GM18870 (cell line): ENCODE measurements around the gene IL10RB.
"Not testable (repeated sequence)": the region's sequence is repeated elsewhere in the genome, so short reads cannot be mapped to it uniquely, and the experiment has no call there.

ENCODE experiments used
- ATAC-seq: cut with Tn5 transposase; IDR thresholded peaks from one replicate; pipeline ENCODE4 v1.9.1; 2021; ENCODE audit warnings: moderate library complexity; ENCODE audit not compliant: unreplicated experiment

The IL10RB gene

DNA sequence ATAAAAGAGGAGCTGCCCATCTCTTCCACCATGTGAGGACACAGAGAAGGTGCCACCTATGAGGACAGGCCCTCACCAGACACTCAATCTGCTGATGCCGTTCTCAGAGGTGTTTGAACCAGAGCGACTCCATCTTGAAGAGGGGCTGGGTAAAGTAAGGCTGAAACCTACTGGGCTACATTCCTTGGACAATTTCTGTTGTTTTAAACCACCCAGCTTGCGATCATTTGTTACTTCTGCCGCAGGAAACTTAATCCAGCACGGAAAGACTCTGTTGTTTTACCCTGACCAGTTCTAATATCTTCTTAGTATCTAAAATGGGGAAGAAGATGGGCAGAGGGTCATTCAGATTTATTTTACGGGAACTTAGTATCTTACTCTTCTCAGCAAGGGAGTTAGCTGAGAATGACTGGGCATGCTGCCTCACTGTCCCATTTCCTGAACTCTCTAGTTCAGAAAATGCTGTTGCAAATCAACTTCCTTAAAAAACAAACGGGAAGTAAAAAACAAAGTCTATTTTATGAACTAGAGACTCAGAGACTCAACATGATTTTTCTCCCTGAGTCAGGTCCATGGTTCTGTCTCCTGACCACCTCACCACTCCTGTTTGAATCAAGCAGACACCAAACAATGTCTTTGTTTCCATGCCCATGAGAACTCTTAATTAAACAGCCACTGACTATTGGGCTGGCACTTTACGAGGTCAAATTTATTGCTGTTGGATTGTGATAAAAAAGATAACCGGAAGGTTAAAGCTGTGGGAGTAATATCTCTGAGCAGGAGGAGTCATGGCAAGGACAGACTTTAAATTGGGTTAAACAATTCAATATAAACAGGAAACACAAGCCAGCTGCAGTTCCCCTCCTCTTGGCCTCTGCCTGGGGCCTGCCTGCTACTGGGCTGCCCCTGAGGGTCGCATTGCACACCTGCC lies 34.8 kb downstream of the IL10RB start:
- ATAC-seq: no peak

DNA sequence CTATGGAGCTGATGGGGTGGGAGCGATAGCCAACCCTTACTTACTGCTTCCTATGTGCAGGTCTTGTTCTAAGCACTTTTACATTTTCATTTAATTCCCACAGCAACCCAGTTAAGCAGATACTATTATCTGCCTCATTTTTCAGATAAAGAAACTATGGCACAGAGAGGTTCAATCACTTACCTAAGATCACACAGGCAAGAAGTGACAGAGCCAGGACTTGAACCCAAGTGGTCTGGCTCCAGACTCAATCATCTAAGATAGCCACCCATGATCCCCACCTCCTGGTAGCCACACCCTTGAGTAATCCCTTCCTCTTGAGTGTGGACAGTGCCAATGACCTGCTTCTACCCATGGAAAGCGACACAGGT lies 35.5 kb downstream of the IL10RB start:
- ATAC-seq: no peak

DNA sequence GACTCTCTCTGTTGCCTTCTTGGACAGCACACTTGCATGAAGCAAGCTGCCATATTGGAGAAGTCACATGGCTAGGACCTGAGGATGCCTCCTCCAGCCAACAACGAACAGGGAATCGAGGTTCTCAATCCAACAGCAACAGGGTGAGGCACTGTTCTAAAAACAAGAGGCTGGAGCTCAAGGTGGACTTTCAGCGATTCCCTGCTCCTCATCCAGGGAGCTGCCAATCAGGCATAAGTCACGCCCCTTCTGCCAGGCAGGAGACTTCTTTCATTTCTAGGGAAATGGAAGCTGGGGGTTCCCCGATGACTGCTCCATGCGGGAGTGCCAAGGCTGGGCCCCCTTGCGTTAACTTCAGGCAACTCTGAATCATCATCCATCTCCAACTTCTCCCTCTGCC lies 35.9 kb downstream of the IL10RB start:
- ATAC-seq: no peak

DNA sequence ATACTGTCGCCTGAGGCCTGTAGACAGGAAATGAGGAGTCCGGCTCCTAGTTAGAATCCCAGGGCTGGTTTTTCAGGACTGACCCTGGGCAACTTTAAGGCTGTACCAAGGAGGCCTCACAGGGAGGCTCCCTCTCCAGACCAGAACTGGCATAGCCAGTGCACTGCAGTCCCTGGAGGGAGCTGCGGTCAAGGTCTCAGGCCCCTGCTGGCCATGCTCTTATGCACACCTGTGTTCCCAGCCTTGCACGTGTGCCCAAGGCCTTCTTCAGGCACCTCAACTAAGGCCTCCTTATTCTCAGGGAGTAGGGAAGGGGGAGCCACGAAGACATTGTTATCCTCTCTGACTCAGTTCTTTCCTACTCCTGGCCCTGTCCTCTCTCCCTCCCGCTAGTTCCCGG lies 36.6 kb downstream of the IL10RB start:
- no peak for ATAC-seq

DNA sequence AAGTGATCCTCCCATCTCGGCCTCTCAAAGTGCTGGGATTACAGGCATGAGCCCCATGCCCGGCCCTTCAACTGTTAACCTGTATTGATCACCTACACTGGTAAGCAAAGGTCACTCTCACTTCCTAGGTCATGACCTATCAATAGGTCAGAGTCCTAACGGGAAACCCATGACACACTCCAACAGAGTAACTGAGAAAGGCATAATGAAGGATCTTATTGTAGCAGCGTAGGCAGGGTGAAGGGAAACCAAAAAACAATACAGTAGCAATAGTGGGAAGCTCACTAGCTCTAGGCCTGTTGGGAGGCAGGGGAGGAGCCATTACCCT lies 39.1 kb downstream of the IL10RB start:
- ATAC-seq: no peak

DNA sequence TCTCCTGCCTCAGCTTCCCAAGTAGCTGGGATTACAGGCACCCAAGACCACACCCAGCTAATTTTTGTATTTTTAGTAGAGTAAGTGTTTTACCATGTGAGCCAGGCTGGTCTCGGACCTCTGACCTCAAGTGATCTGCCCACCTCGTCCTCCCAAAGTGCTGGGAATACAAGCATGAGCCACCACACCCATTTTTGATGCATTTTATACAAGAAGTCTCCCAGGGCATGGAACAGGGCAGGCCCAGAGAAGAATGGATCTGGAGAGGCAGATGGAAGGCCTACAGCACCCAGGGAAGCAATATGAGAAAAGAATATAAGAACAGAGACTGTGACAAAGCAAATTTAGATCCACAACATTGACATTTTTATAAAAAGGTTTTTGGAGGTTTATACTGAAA lies 39.8 kb downstream of the IL10RB start:
- no peak for ATAC-seq

DNA sequence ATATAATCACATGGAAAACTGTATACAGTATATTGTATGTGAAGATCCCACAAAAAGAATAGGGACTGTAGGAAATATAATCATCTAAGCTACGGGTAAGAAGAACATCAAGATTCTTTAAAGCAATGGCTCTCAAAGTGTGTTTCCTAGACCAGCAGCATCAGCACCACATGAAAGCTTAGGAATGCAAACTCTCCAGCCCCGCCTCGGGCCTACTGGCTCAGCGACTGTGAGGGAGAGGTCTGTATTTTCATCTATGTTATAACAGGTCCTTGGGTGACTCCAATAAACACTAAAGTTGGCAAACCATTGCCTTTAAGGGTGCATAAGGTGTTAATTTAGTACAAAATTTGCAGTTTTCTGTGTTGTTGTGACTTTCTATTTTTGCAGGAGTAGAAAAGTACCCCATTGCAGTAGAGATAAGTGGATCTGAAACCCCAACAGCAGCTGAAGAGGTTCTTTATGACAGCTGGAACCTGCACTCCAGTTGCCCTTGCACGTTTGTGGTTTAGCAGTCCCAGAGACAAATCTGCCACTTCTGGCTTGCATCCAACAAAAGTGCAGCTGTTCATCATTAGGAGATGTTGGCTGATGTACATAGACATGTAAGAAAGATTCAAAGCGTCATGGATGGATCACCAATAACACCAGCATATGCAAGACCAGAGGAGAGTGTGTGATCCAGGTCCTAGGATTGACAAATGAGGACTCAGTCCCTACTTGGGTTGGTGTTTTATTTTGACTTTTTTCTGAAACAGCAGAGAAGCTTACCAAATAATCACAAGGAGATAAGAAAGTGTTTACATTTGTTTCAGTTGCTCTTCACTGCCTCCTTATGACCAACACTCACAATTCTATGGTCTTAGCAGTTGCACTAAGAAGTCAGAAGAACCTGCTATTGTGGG lies 42.7 kb downstream of the IL10RB start:
- ATAC-seq: peak; percentile 76

DNA sequence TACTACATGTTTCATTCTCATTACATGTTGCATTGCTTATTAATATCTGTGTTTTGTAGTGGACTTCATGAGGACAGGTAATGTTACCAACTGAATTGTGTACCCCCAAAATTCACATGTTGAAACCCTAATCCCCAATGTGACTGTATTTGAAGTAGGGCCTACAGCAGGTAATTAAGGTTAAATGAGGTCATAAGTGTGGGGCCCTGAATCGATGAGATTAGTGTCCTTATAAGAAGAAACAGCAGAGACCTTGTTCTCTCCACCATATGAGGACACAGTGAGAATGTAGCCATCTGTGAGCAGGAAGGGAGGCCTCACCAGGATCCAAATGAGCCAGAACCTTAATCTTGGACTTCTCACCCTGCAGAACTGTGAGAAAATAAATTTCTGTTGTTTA lies 43.6 kb downstream of the IL10RB start:
- no peak for ATAC-seq

DNA sequence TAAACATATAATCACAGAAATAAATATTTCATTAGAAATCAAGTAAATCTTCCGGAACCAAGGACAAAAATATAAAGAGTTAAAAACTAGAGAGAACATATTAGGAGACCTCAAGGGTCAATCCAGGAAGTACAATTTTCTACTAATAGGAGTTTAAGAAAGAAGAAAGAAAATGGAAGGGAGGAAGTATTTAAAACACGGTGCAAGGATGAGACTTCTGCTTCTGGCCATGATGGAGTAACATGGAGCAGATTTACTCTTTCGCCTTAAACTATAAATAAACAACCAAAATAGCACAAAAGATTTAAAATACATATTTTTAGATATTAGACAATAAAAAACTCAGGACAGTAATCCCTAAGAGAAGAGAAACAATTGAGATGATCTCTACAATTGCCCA lies 46.0 kb downstream of the IL10RB start:
- no peak for ATAC-seq

GRCh38 chr21:33313183-33313582 lies 47.0 kb downstream of the IL10RB start:
- ATAC-seq: no peak

DNA sequence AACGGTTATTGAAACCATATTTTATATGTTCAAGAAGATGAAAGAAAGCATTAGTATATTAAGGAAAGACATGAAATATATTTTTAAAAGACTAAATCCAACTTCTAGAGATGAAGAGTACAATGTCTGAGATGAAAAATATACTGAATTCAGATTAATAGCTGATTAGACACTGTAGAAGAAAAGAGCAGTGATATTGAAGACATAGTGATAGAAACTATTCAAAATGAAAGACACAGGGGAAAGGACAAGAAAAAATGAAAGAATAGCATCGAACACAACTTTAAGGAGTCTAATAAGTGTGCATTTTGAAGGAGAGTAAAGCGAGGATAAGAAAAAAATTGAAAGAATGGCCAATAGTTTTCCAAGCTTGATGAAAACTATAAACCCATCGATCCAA lies 47.4 kb downstream of the IL10RB start:
- no peak for ATAC-seq

- no peak for ATAC-seq
These were observed 47.9 kb downstream of the IL10RB start for GRCh38 chr21:33314111-33314510.

- ATAC-seq: no peak
These were observed 50.0 kb downstream of the IL10RB start for GRCh38 chr21:33315946-33316710.

GRCh38 chr21:33317145-33317544 lies 51.0 kb downstream of the IL10RB start:
- no peak for ATAC-seq

- ATAC-seq: no peak
These were observed 51.8 kb downstream of the IL10RB start for GRCh38 chr21:33317786-33318486.

DNA sequence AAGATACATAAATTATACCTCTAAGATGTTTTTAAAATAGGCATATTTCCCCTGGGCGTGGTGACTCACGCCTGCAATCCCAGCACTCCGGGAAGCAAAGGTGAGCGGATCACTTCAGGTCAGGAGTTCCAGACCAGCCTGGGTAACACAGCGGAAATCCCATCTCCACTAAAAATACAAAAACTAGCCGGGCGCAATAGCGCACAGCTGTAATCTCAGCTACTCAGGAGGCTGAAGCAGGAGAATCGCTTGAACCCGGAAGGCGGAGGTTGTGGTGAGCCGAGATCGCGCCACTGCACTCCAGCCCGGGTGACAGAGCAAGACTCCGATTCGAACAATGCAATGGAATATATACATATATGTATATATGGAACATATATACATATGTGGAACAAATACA lies 54.8 kb downstream of the IL10RB start:
- not testable (repeated sequence) for ATAC-seq

GRCh38 chr21:33323610-33324009 lies 57.4 kb downstream of the IL10RB start:
- not testable (repeated sequence) for ATAC-seq

DNA sequence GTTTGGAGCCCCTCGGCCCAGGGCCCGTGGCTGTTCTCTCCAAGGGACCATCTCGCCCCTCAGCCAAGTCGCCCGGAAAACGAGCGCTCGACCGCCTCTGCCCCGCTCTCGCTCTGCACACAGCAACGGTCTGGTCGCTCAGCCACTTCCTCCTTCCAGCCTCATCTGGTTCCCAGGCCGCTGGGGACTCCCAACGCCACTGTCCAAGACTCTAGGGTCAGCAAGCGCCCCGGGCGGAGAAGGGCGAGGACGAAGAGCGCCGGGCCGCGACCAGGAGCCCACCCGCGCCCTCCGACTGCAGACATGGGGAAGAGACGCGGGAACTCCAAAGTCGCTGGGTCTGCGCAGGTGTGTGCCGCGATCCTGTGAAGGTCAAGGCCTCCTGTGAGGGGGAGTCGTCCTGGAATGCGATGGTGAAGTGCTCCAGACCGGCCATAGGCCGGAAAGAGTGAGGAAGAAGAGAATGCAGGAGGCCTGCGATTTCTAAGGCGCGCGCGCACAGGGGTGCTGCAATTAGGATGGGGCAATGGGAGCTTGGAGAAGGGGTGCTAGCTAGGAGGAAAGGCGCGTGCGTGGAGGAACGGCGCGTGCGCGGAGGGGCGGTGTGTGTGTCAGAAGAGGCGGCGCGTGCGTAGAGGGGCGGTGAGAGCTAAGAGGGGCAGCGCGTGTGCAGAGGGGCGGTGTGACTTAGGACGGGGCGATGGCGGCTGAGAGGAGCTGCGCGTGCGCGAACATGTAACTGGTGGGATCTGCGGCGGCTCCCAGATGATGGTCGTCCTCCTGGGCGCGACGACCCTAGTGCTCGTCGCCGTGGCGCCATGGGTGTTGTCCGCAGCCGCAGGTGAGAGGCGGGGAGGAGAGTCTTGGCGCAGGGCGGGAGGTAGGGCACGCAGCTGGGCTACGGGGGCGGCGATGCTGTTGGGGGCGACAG lies 58.4 kb downstream of the IL10RB start, which contains the start of gene IFNAR1:
IFNAR1 (plus strand) TSS at position 680 of the 931 bp plus-strand sequence; CDS start at position 766, 86 bp downstream.
- peak; percentile 72 for ATAC-seq
